NCI-H1436 treated with DMSO at 0.1 percent for 48 hours (cell line): Measurements from ENCODE around the gene MYO5B.

Source experiments
- DNase-seq: peaks from one replicate; lab custom pipeline; 2025; lab: John Stamatoyannopoulos, UW

The MYO5B gene

GRCh38 chr18:50069422-50069821 lies 125.5 kb downstream of the MYO5B start:
- no peak for DNase-seq

DNA sequence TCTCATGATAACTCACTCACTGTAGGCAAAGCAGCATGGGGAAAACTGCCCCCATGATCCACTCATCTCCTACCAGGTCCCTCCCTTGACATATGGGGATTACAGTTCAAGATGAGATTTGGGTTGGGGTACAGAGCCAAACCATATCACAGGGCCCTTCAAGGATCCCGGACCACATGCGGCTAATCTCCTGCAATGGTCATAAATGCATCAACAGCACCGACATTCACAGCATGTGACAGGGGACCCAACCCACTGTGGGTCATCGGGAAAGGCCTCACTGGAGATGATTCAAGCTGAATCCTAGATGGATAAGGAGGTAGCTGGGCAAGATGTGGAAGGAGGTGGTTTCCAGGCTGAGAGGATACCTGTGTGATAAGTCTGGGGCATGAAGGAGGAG lies 129.4 kb downstream of the MYO5B start:
- no peak for DNase-seq

GRCh38 chr18:50065039-50065438 lies 129.9 kb downstream of the MYO5B start:
- DNase-seq, result no peak

GRCh38 chr18:50061876-50062517 lies 132.9 kb downstream of the MYO5B start:
- no peak for DNase-seq

DNA sequence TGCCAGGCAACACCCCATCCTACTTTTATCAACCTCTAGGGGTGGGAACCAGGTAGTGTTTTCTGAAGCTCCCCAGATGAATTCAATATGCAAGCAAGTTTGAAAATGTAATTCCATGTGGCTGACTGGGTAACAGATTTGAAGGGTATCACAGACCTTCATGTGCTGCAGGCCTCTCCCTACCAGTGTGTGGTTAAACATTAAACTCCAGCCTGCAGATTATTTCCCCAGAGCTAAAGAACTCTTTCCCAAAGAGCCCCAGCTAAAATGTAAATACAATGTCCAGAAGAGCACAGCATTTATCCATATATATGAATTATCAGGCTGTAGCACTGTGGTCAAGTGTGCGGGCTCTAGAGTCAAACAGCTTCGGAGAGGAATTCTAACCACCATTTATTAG lies 134.1 kb downstream of the MYO5B start:
- no peak for DNase-seq

GRCh38 chr18:50058731-50059130 lies 136.2 kb downstream of the MYO5B start:
- DNase-seq, result no peak

GRCh38 chr18:50057009-50057408 lies 137.9 kb downstream of the MYO5B start:
- DNase-seq, result no peak

- no peak for DNase-seq
These were observed 138.8 kb downstream of the MYO5B start for GRCh38 chr18:50056185-50056584.

DNA sequence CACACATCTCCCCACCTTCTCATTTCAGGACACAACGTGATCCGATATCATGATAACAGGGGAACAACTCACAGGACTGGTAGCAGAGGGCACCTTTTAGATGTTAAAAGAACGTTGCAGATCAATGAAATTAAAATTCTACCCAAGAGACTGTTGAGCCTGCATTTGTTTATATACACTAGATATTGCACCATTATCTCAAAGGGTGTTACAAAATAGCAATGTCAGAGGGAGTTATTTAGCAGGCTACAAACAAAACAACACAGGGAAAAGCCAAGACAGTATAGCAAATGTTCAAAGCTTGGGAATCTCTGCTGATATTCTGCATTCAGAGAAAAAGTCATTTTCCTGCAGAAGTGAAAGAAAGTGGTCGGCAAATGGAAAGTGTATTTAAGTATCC lies 139.5 kb downstream of the MYO5B start:
- DNase-seq, result no peak

DNA sequence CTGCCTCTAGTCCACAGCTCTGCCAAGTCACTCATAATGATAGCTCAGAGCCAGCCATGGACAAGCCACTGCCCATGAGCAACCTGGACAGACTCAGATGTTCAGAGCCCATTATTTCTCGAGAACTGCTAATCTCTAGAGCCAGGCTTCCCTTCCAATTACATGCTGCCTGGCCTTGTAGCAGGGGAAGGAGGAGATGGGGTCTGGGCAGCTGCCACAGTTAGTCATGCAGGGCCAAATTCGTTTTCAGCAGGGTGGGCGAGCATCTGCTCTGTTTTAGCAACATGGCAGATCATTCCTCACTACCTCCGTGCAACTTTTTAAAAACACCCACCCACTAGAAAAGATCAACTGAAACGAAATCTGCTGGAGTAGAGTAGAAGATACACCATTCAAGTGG lies 141.8 kb downstream of the MYO5B start:
- DNase-seq, result no peak

DNA sequence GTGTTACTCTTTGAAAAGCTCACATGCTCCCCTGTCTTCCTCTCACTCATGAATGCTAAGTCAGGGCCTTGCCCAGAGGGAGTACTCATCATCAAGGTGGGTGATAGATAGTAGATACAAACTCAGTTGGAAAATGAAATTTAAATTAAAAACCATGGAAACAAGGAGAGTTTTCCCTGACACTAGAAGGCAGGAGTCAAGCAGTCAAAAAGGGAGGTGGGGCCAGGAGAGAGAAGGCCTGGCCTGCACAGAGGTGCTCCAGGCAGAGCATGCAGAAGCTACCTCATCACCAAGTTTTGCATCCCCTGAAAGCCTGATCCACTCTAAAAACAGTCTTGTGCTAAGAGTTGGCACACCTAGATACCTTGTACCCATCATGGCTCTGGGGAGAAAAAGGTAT lies 143.7 kb downstream of the MYO5B start:
- no peak for DNase-seq

- DNase-seq, result no peak
These were observed 149.8 kb downstream of the MYO5B start for GRCh38 chr18:50045126-50045525.

DNA sequence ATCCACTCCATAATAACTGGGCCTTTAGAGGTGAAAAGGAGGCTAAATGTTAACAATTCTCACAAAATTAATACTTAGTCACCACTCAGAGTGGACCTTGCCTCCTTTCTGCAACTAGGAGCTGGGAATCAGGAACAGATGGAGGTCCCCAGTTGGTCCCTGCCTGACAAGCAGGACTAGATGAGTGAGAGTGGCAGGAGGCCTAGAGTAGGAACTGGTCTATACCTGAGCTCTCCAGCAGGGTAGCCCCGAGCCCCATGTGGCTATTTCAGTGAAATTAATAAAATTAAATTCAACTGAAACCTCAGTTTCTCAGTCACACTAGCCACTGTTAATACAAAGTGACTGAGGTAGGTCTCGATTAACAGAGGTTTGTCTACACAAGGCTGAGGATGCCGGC lies 150.5 kb downstream of the MYO5B start:
- no peak for DNase-seq

DNA sequence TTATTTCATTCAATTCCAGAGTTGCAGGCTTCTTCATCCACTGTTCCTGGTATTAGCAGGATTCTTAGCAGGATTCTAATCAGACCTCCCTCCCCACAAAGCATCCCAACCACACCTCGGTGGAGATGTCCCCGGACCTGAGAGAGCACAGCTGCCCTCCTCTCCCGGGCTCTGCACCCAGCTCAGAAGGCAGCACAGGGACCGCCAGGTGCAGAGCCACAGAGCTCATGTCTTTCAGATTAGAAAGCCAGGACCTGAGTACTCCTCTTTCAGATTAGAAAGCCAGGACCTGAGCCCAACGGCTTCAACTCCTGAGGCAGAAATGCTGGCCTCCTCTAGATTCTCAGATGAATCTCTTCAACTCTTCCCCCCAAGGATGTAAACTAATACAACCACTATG lies 152.3 kb downstream of the MYO5B start:
- DNase-seq, result no peak

DNA sequence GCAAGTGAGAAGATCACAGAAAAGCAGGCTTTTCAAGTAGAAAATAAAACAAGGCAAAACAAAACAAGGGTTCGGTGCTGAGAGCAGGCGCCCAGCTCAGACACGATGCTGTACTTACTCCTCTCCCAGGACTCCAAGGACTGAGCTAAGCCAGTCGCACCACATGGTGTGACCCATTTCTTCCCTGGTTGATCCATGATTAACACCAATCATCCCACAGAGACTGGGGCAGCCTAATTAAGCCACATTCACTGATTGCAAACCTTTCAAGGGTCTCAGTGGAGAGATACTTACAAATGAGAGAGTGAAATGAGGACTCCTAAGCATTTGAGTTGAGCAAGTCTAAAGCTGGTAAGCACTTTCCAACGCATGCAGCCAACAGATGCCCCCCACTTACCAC lies 155.2 kb downstream of the MYO5B start:
- no peak for DNase-seq

GRCh38 chr18:50038448-50038847 lies 156.5 kb downstream of the MYO5B start:
- no peak for DNase-seq

DNA sequence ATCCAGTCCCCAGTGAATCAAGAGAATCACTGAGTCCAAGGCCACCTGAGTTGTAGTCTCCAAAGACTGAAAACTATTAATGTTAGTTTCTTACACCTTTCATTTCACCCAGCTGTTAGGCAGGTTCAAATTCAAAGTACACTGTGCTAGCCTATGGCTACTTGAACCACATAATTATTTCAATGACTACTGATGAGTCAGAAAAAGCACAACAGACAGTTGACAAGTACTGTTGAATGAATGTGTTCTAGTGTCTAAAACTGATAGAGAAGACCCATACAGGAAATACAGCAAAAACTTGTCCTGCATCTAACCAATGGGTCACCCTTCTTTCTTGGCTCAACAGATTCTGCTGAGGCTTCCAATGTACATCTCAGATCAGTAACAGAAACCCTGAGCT lies 160.9 kb downstream of the MYO5B start:
- no peak for DNase-seq

- DNase-seq, result no peak
These were observed 161.9 kb downstream of the MYO5B start for GRCh38 chr18:50033004-50033403.

DNA sequence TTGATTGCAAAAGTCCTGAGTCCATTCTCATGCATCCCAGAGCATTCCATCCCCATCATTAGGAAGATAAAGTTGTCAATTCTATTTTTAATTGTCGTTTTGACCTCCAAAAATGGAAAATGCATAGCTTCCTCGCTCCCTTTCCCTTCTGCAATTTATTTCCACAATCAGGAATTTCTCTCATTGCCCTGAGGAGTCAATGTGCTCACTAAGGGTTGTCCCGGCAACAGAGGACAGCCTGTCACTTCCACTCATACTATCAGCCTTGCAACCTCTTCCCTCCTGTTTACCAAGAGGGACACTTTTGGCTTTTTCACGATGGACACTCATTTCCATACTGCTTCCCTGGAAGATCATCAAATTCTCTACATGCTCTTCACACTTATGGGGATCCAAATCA lies 164.8 kb downstream of the MYO5B start:
- no peak for DNase-seq

DNA sequence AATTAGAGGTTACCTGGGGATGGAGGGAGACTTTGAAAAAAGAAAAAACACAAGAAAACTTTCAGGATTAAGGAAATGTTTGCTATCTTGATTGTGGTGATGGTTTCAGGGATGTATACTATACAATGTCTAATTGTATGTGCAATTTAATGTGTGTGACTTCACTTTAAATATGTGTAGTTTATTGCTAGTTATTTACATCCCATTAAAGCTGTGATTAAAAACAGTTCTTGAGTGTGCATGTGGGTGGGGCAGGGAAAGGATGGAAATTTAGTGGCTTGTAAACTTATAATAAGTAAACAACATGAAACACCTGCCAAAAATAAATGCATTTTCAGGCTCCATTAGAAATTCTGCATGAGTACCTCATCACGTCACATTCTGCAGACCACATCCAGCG lies 167.0 kb downstream of the MYO5B start:
- DNase-seq, result no peak

- no peak for DNase-seq
These were observed 170.5 kb downstream of the MYO5B start for GRCh38 chr18:50024466-50024865.

DNA sequence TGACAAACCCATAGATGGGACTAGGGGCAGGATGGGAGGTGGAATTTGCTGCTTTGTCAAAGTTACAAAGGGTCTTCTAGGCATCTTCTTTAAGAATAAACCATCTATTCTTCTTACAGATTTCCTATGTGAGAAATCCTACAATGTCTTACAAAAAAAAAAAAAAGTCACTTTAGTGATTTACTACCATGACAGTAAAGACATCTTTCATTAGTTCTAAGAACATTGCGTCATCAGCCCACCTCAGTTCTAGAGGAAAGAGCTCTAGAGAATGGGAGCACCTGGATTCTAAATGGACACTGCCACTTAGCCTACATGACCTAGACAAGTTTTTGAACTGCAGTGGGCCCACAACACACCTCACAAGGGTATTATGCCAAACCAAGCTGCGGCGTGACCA lies 172.0 kb downstream of the MYO5B start:
- no peak for DNase-seq

DNA sequence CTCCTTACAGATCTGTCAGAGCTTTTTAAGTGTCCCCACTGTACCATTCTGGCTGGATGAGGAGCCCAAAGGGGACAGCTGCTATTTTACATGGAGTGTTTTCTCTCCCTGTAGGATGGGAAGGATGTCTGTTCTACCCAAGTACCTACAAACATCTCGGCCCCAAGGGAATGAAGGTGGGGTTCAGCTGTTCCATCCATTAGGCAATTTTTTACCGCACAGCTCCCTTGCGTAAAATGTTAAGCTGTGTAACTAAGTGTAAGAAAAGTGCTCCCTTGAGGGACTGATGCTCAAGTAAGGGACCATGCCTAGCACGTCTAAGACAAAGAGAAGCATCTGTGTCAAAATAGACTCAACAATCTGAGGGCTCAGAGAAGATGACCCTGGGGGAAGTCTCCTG lies 180.3 kb downstream of the MYO5B start:
- no peak for DNase-seq

DNA sequence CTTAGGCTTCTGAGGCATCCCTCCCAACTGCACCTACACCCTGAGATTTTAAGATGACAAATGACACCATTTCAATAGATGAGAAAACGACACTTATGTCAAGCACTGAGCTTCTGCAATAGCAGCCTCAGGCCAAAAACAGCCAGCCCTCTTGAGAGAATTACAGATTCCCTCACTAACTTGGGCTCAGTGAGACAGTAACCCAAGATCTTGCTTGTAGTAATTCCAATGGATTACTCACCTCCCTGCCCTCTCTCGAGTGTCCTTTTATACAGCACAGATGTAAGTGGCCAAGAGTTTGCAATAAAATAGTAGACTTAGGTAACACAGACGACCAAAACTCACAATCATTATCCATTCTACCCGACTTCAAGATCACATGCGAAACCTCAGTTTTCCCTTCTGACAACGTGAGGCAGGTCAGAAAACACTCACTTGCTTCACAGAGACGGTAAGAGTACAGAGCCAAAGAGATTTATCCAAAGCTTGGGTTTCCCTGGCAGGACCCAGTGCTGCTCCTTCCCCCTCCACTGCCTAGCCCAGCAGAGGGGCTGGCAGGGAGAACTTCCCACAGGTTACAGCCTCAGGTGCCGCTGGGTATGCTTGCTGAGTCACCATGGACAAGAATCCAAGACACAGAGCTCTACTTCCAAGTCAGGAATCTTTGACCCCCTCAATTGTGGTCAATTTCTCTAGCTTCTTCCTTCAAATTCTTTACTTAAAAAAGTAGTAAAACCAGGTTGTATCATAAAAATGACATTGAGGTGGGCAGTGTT lies 181.4 kb downstream of the MYO5B start:
- DNase-seq, result no peak
